AML-193 (cell line): ENCODE measurements around the gene HMCN2.

ENCODE experiments used
- DNase-seq, 2 experiments: peaks; one replicate each; lab custom pipeline; 2025; lab: John Stamatoyannopoulos, UW

The HMCN2 gene

GRCh38 chr9:130345897-130346385 is 80.4 kb downstream of the HMCN2 start:
- no peak for DNase-seq

- DNase-seq = no peak
Observed at GRCh38 chr9:130346431-130346830, 80.9 kb downstream of the HMCN2 start.

GRCh38 chr9:130347036-130347435 is 81.5 kb downstream of the HMCN2 start:
- DNase-seq = no peak

GRCh38 chr9:130347931-130348330 is 82.4 kb downstream of the HMCN2 start:
- no peak for DNase-seq

GRCh38 chr9:130348341-130348740 is 82.8 kb downstream of the HMCN2 start:
- DNase-seq = no peak

GRCh38 chr9:130348881-130349280 is 83.3 kb downstream of the HMCN2 start:
- DNase-seq = no peak

GRCh38 chr9:130349398-130349797 is 83.8 kb downstream of the HMCN2 start:
- no peak for DNase-seq

GRCh38 chr9:130351343-130351742 is 85.8 kb downstream of the HMCN2 start:
- DNase-seq = no peak

- DNase-seq = no peak
Observed at GRCh38 chr9:130352081-130352480, 86.5 kb downstream of the HMCN2 start.

- DNase-seq = no peak
Observed at GRCh38 chr9:130352586-130353285, 87.2 kb downstream of the HMCN2 start.

- no peak for DNase-seq
Observed at GRCh38 chr9:130354378-130354777, 88.8 kb downstream of the HMCN2 start.

GRCh38 chr9:130354806-130355205 is 89.2 kb downstream of the HMCN2 start:
- no peak for DNase-seq

GRCh38 chr9:130356033-130356432 is 90.5 kb downstream of the HMCN2 start:
- no peak for DNase-seq

GRCh38 chr9:130356877-130357584 is 91.5 kb downstream of the HMCN2 start:
- DNase-seq = no peak

GRCh38 chr9:130358928-130359327 is 93.4 kb downstream of the HMCN2 start:
- DNase-seq = no peak

- no peak for DNase-seq
Observed at GRCh38 chr9:130359819-130360218, 94.3 kb downstream of the HMCN2 start.

- DNase-seq = no peak
Observed at GRCh38 chr9:130360672-130361071, 95.1 kb downstream of the HMCN2 start.

- no peak for DNase-seq
Observed at GRCh38 chr9:130361873-130362362, 96.4 kb downstream of the HMCN2 start.

- no peak for DNase-seq
Observed at GRCh38 chr9:130362691-130363090, 97.1 kb downstream of the HMCN2 start.

- DNase-seq = no peak
Observed at GRCh38 chr9:130363755-130364404, 98.3 kb downstream of the HMCN2 start.

- no peak for DNase-seq
Observed at GRCh38 chr9:130364619-130365322, 99.2 kb downstream of the HMCN2 start.

- no peak for DNase-seq
Observed at GRCh38 chr9:130365323-130365721, 99.8 kb downstream of the HMCN2 start.
